Keratinocyte (primary cell): ENCODE measurements around the gene VWC2L. TPM values are rescaled to one million over a fixed set of nuclear protein-coding genes. Genes with fewer than 3 reads are reported as not detected.

Experiments
- DNase-seq: peaks from one replicate; pipeline ENCODE4 v3.0.0-alpha.2; 2011; ENCODE audit warnings: low read depth, missing footprints, low spot score
- FAIRE-seq: peaks from 2 replicates; lab custom pipeline; 2011; peaks lifted over from hg19 to GRCh38; lab: Jason Lieb, UNC
- H2AFZ ChIP-seq: 2 replicates; pipeline ENCODE4 v1.6.0; 2012; ENCODE audit warnings: low read length, control low read depth, inconsistent platforms; ENCODE audit not compliant: control insufficient read depth
- H3K27ac ChIP-seq: 2 replicates; pipeline ENCODE4 v1.5.1; 2011; ENCODE audit warnings: low read length; ENCODE audit not compliant: control insufficient read depth, insufficient read depth
- H3K27me3 ChIP-seq: 3 replicates; pipeline ENCODE4 v1.6.0; 2011; ENCODE audit warnings: low read length; ENCODE audit not compliant: control insufficient read depth, insufficient read depth; ENCODE audit errors: extremely low read depth
- H3K36me3 ChIP-seq, 2 experiments: 2 replicates in 1 of 2; 3 replicates in 1 of 2; pipeline ENCODE4 v1.5.1; 2011; ENCODE audit warnings: low read length in 2 of 2, mild to moderate bottlenecking in 1 of 2; ENCODE audit not compliant: control insufficient read depth in 2 of 2, insufficient read depth in 2 of 2; ENCODE audit errors: extremely low read depth in 1 of 2
- H3K4me1 ChIP-seq: 3 replicates; pipeline ENCODE4 v1.5.1; 2011; ENCODE audit warnings: low read length; ENCODE audit not compliant: control insufficient read depth, insufficient read depth; ENCODE audit errors: extremely low read depth
- H3K4me2 ChIP-seq: 3 replicates; pipeline ENCODE4 v1.6.0; 2011; ENCODE audit warnings: low read depth, low read length; ENCODE audit not compliant: control insufficient read depth, insufficient read depth; ENCODE audit errors: extremely low read depth
- H3K4me3 ChIP-seq, 3 experiments: fragments of 200-600 bp in 1 of 3; sonication (generic) in 1 of 3; 2 replicates in 2 of 3; 3 replicates in 1 of 3; pipeline ENCODE4 v1.5.1; 2011 to 2016; ENCODE audit warnings: low read length in 3 of 3, mild to moderate bottlenecking in 3 of 3, control low read depth in 2 of 3, inconsistent platforms in 1 of 3, low read depth in 1 of 3, mixed read lengths in 1 of 3, mixed run types in 1 of 3, moderate library complexity in 1 of 3; ENCODE audit not compliant: control insufficient read depth in 2 of 3, insufficient read depth in 2 of 3; ENCODE audit errors: extremely low read depth in 1 of 3
- H3K79me2 ChIP-seq: 2 replicates; pipeline ENCODE4 v1.6.0; 2012; ENCODE audit warnings: low read length; ENCODE audit not compliant: control insufficient read depth, insufficient read depth
- H3K9ac ChIP-seq: 3 replicates; pipeline ENCODE4 v1.6.0; 2011; ENCODE audit warnings: low read length; ENCODE audit not compliant: control insufficient read depth, insufficient read depth; ENCODE audit errors: extremely low read depth
- H3K9me1 ChIP-seq: 3 replicates; pipeline ENCODE4 v1.6.0; 2011; ENCODE audit warnings: low read length; ENCODE audit not compliant: control insufficient read depth, insufficient read depth; ENCODE audit errors: extremely low read depth
- H3K9me3 ChIP-seq: 2 replicates; pipeline ENCODE4 v1.5.1; 2012; ENCODE audit warnings: low read depth, low read length; ENCODE audit not compliant: control insufficient read depth
- H4K20me1 ChIP-seq: 3 replicates; pipeline ENCODE4 v1.6.0; 2011; ENCODE audit warnings: low read length; ENCODE audit not compliant: control insufficient read depth, insufficient read depth; ENCODE audit errors: extremely low read depth
- CTCF ChIP-seq, 3 experiments: IDR thresholded peaks in 1 of 3; conservative IDR thresholded peaks in 1 of 3; optimal IDR thresholded peaks in 1 of 3; 2 replicates in 2 of 3; 3 replicates in 1 of 3; pipeline versions ENCODE3 to v1.5.1; 2011; ENCODE audit warnings: low read length in 3 of 3, mild to moderate bottlenecking in 3 of 3, moderate library complexity in 2 of 3, control low read depth in 1 of 3, inconsistent platforms in 1 of 3; ENCODE audit not compliant: insufficient read depth in 2 of 3; ENCODE audit errors: extremely low read depth in 1 of 3
- EZH2 ChIP-seq: IDR thresholded peaks from one replicate; pipeline ENCODE4 v1.6.1; 2012; ENCODE audit warnings: inconsistent platforms, mild to moderate bottlenecking, low read length, moderate library complexity
- dilution Hi-C: fragments of 300-500 bp; cut with MboI; formaldehyde crosslinking; loops from one replicate; pipeline ENCODE4 v1.7.0; 2020; ENCODE audit warnings: low sequenced_read_pairs; ENCODE audit not compliant: extremely low pct_ligation_motif_present
- polyA plus RNA-seq, 5 experiments: library from polyadenylated mRNA; depleted of rRNA in 3 of 5; stranded (reverse) in 3 of 5; stranded (forward) in 1 of 5; unstranded in 1 of 5; fragments of >200 nt; gene quantifications; 1 replicate in 1 of 5; 2 replicates in 3 of 5; 3 replicates in 1 of 5; pipeline versions ENCODE4 v1.2.1 to v1.2.3, GENCODE V29; 2011 to 2012; ENCODE audit warnings: missing spikeins in 2 of 5, low read depth in 1 of 5, low replicate concordance in 1 of 5

VWC2L gene
- polyA plus RNA-seq, 1 donor (not counting 4 experiments of a cell fraction or from before 2014, with no cell fraction given): not detected

- TF ChIP-seq CTCF (optimal IDR thresholded peaks at IDR 0.05 in 1 of 3, IDR thresholded peaks at IDR 0.05 in 1 of 3, conservative IDR thresholded peaks at IDR 0.05 in 1 of 3; ENCODE audit: extremely low read depth in 1 of 3, insufficient read depth in 2 of 3, low read length in 3 of 3) (no peak), EZH2 (no peak)
- Histone ChIP-seq H3K9ac (no peak overlapping the region), H3K4me3 (no peak overlapping the region), H2AFZ (no peak overlapping the region), H3K36me3 (no peaks in the 10 kb centered on the region), H3K4me1 (no peaks in the 10 kb centered on the region), H3K27ac (no peak overlapping the region), H3K9me3 (no peaks in the 10 kb centered on the region), H3K79me2 (no peaks in the 10 kb centered on the region), H4K20me1 (no peaks in the 10 kb centered on the region), H3K27me3 (no peaks in the 10 kb centered on the region), H3K4me2 (no peak overlapping the region), H3K9me1 (no peaks in the 10 kb centered on the region)
- DNase-seq (no peak), FAIRE-seq (no peak)
- dilution Hi-C loops: no loop called here
Measured at GRCh38 chr2:214533541-214533940, 122.7 kb downstream of the VWC2L start.

- Histone ChIP-seq H3K4me2 (no peak overlapping the region), H3K4me1 (no peaks in the 10 kb centered on the region), H4K20me1 (no peaks in the 10 kb centered on the region), H3K27ac (no peak overlapping the region), H3K9ac (no peak overlapping the region), H3K27me3 (no peaks in the 10 kb centered on the region), H3K79me2 (no peaks in the 10 kb centered on the region), H3K36me3 (no peaks in the 10 kb centered on the region), H2AFZ (no peak overlapping the region), H3K9me3 (no peaks in the 10 kb centered on the region), H3K4me3 (no peak overlapping the region), H3K9me1 (no peaks in the 10 kb centered on the region)
- no peak for DNase-seq
- no peak for FAIRE-seq
- dilution Hi-C loops: no loop called here
- no peak for TF ChIP-seq CTCF (optimal IDR thresholded peaks at IDR 0.05 in 1 of 3, IDR thresholded peaks at IDR 0.05 in 1 of 3, conservative IDR thresholded peaks at IDR 0.05 in 1 of 3; ENCODE audit: extremely low read depth in 1 of 3, insufficient read depth in 2 of 3, low read length in 3 of 3)
- no peak for TF ChIP-seq EZH2
Measured at GRCh38 chr2:214536625-214537024, 125.8 kb downstream of the VWC2L start.
